K562 (cell line): ENCODE results near the gene DGUOK. TPM values are rescaled to one million over a fixed set of nuclear protein-coding genes. Genes with fewer than 3 reads are reported as not detected.

Source experiments
- AFF1 ChIP-seq, 2 experiments: fragments of 450-650 bp; IDR thresholded peaks; 2 replicates each; pipeline ENCODE4 v1.6.1; 2018; ENCODE audit warnings: mild to moderate bottlenecking in 2 of 2, low read depth in 1 of 2; ENCODE audit not compliant: partially characterized antibody in 2 of 2
- CTBP1 ChIP-seq: fragments of 450-650 bp; IDR thresholded peaks from 2 replicates; pipeline ENCODE4 v1.6.1; 2016; ENCODE audit warnings: borderline replicate concordance
- E2F6 ChIP-seq, 2 experiments: IDR thresholded peaks; 2 replicates each; pipeline ENCODE4 v1.6.1; 2011; ENCODE audit warnings: borderline replicate concordance in 1 of 2, control low read depth in 1 of 2, low read depth in 1 of 2, low read length in 1 of 2, mild to moderate bottlenecking in 1 of 2, mixed read lengths in 1 of 2, moderate library complexity in 1 of 2; ENCODE audit not compliant: insufficient read depth in 1 of 2, insufficient read length in 1 of 2, poor library complexity in 1 of 2, severe bottlenecking in 1 of 2; ENCODE audit errors: extremely low read depth in 1 of 2
- GABPB2 ChIP-seq: fragments of 250-450 bp; sonication (Bioruptor Pico); conservative IDR thresholded peaks from 2 replicates; pipeline ENCODE4 v1.5.1; 2021; ENCODE audit warnings: mild to moderate bottlenecking
- HNRNPK ChIP-seq: fragments of 200-400 bp; formaldehyde crosslinking; IDR thresholded peaks from one replicate; pipeline ENCODE4 v1.6.1; 2018; ENCODE audit warnings: mild to moderate bottlenecking, low read depth, low read length; ENCODE audit not compliant: poor library complexity, severe bottlenecking
- MITF ChIP-seq: IDR thresholded peaks from 2 replicates; pipeline ENCODE4 v1.6.1; 2014; ENCODE audit warnings: antibody characterized with exemption
- NR2F6 ChIP-seq: fragments of 450-650 bp; formaldehyde crosslinking; IDR thresholded peaks from 2 replicates; pipeline ENCODE4 v1.4.0; 2020; ENCODE audit warnings: mild to moderate bottlenecking
- POLR2AphosphoS5 ChIP-seq: IDR thresholded peaks from 2 replicates; pipeline ENCODE4 v1.6.1; 2011; ENCODE audit warnings: mild to moderate bottlenecking, low read depth, low read length, moderate library complexity; ENCODE audit not compliant: control insufficient read depth, insufficient read depth
- RFX5 ChIP-seq: IDR thresholded peaks from 2 replicates; pipeline ENCODE4 v1.6.1; 2011; ENCODE audit warnings: low read depth, mild to moderate bottlenecking, improper control_type of control experiment, low read length
- SAP30 ChIP-seq: fragments of 200-600 bp; sonication (generic); IDR thresholded peaks from 2 replicates; pipeline ENCODE4 v1.6.1; 2012; ENCODE audit warnings: borderline replicate concordance, low read depth, mild to moderate bottlenecking, moderate library complexity, low read length, control low read depth, inconsistent platforms; ENCODE audit not compliant: insufficient read depth, poor library complexity, severe bottlenecking
- SMARCB1 ChIP-seq: IDR thresholded peaks from 2 replicates; pipeline ENCODE4 v1.6.1; 2011; ENCODE audit warnings: improper control_type of control experiment, low read depth; ENCODE audit not compliant: insufficient read length
- SRSF3 ChIP-seq: fragments of 200-400 bp; formaldehyde crosslinking; IDR thresholded peaks from 2 replicates; pipeline ENCODE4 v1.6.1; 2016; ENCODE audit warnings: mild to moderate bottlenecking, low read length, moderate library complexity; ENCODE audit not compliant: insufficient read depth
- ZBTB1 ChIP-seq: sonication (generic); formaldehyde crosslinking; IDR thresholded peaks from 2 replicates; pipeline ENCODE4 v1.8.1; 2023; ENCODE audit warnings: missing genetic modification reagents, low read depth, mild to moderate bottlenecking, borderline replicate concordance
- ZNF253 ChIP-seq: fragments of 250-450 bp; sonication (Bioruptor Pico); conservative IDR thresholded peaks from 2 replicates; pipeline ENCODE4 v1.6.1; 2021; ENCODE audit warnings: mild to moderate bottlenecking
- ZNF431 ChIP-seq: sonication (generic); formaldehyde crosslinking; IDR thresholded peaks from 2 replicates; pipeline ENCODE4 v1.8.0; 2022; ENCODE audit warnings: mild to moderate bottlenecking, missing genetic modification reagents
- ZNF507 ChIP-seq: conservative IDR thresholded peaks from 2 replicates; pipeline ENCODE4 v1.6.1; 2017; ENCODE audit warnings: missing genetic modification characterization, missing compliant biosample characterization
- ZNF644 ChIP-seq: fragments of 200-800 bp; sonication (Bioruptor generic); IDR thresholded peaks from 2 replicates; pipeline ENCODE4 v1.6.1; 2016; ENCODE audit warnings: low read depth, missing genetic modification characterization, missing compliant biosample characterization
- ZNF75A ChIP-seq: fragments of 450-650 bp; formaldehyde crosslinking; IDR thresholded peaks from 2 replicates; pipeline ENCODE4 v1.4.0; 2020; ENCODE audit warnings: mild to moderate bottlenecking
- polyA plus RNA-seq, 8 experiments: library from polyadenylated mRNA; depleted of rRNA in 4 of 8; stranded (reverse) in 5 of 8; unstranded in 3 of 8; fragments of >200 nt; fragmentation: Nextera tagmentation in 2 of 8; fragmentation: Illumina TruSeq in 1 of 8; extraction: Ambion mirVana in 2 of 8; extraction: Trizol in 1 of 8; gene quantifications; 2 replicates each; pipeline versions ENCODE4 v1.2.1 to v1.2.3, GENCODE V29; 2011 to 2014; ENCODE audit warnings: inconsistent platforms in 1 of 8, missing spikeins in 1 of 8
- total RNA-seq, 7 experiments: library from RNA; depleted of rRNA in 6 of 7; stranded (reverse); fragments of >200 nt in 6 of 7; fragmentation: Illumina TruSeq in 2 of 7; extraction: Trizol in 2 of 7; gene quantifications; 2 replicates each; pipeline versions ENCODE4 v1.2.1 to v1.2.3, GENCODE V29; 2011 to 2021; ENCODE audit warnings: low replicate concordance in 1 of 7

Gene DGUOK
- total and polyA plus RNA-seq, 9 of the 15 experiments (the other 6 are each of a cell fraction or from before 2014, with no cell fraction given): 67.0 to 288 (median 126) TPM

GRCh38 chr2:74004212-74005182 lies 77.8 kb downstream of the DGUOK start (continued):
- TF ChIP-seq SMARCB1 (no peak), ZNF431 (no peak), MITF (no peak), POLR2AphosphoS5 (no peak), GABPB2 (CRISPR knock-in tag) (no peak), ZBTB1 (CRISPR knock-in tag) (no peak), CTBP1 (peak; percentile 23; the same call in 1 of the 2 replicates), SRSF3 (no peak), ZNF75A (CRISPR knock-in tag) (no peak), SAP30 (peak; percentile 11), AFF1 (IDR thresholded peaks at IDR 0.05; ENCODE audit: low read depth in 1 of 2, partially characterized antibody in 2 of 2) (no peak), ZNF644 (tag) (no peak), E2F6 (IDR thresholded peaks at IDR 0.05; ENCODE audit: borderline replicate concordance in 1 of 2, extremely low read depth in 1 of 2, insufficient read depth in 1 of 2, insufficient read length in 1 of 2, low read depth in 1 of 2, low read length in 1 of 2, poor library complexity in 1 of 2, severe bottlenecking in 1 of 2) (no peak), NR2F6 (CRISPR knock-in tag) (no peak), ZNF507 (tag) (no peak), RFX5 (no peak), HNRNPK (no peak), ZNF253 (CRISPR knock-in tag) (no peak)
